DND-41 (cell line): ENCODE measurements around the gene ABCB9.

ENCODE experiments used
- ATAC-seq: fragments of 200-7000 bp; cut with Tn5 transposase; 3 replicates; pipeline ENCODE4 v1.9.1; 2021; ENCODE audit warnings: low read depth; ENCODE audit not compliant: insufficient read depth
- DNase-seq: peaks from one replicate; pipeline ENCODE4 v3.0.0-alpha.2; 2020
- H2AFZ ChIP-seq: 2 replicates; pipeline ENCODE4 v1.6.0; 2012; ENCODE audit warnings: low read depth, low read length
- H3K27ac ChIP-seq: 2 replicates; pipeline ENCODE4 v1.5.1; 2012; ENCODE audit warnings: low read length, inconsistent platforms
- H3K27me3 ChIP-seq: fragments of 200-600 bp; sonication (generic); 2 replicates; pipeline ENCODE4 v1.6.0; 2012; ENCODE audit warnings: low read length, mild to moderate bottlenecking, inconsistent platforms; ENCODE audit not compliant: insufficient read depth, poor library complexity
- H3K36me3 ChIP-seq: 2 replicates; pipeline ENCODE4 v1.5.1; 2012; ENCODE audit warnings: low read length, inconsistent platforms; ENCODE audit not compliant: insufficient read depth
- H3K4me1 ChIP-seq: 2 replicates; pipeline ENCODE4 v1.5.1; 2012; ENCODE audit warnings: mild to moderate bottlenecking, low read length; ENCODE audit not compliant: insufficient read depth
- H3K4me2 ChIP-seq: 2 replicates; pipeline ENCODE4 v1.6.0; 2012; ENCODE audit warnings: mild to moderate bottlenecking, moderate library complexity, low read length, inconsistent platforms; ENCODE audit not compliant: insufficient read depth
- H3K4me3 ChIP-seq, 2 experiments: fragments of 200-600 bp in 1 of 2; shearing (Covaris generic) in 1 of 2; 2 replicates each; pipeline ENCODE4 v1.5.1; 2012 to 2016; ENCODE audit warnings: inconsistent platforms in 2 of 2, low read length in 2 of 2, mild to moderate bottlenecking in 2 of 2, low read depth in 1 of 2, moderate library complexity in 1 of 2
- H3K79me2 ChIP-seq: 2 replicates; pipeline ENCODE4 v1.6.0; 2012; ENCODE audit warnings: low read length, inconsistent platforms; ENCODE audit not compliant: insufficient read depth
- H3K9ac ChIP-seq: 2 replicates; pipeline ENCODE4 v1.6.0; 2012; ENCODE audit warnings: low read depth, mild to moderate bottlenecking, inconsistent platforms, low read length, moderate library complexity
- H3K9me3 ChIP-seq: 2 replicates; pipeline ENCODE4 v1.5.1; 2012; ENCODE audit warnings: low read length, moderate library complexity, mild to moderate bottlenecking, inconsistent platforms; ENCODE audit not compliant: insufficient read depth, severe bottlenecking
- H4K20me1 ChIP-seq: 2 replicates; pipeline ENCODE4 v1.6.0; 2012; ENCODE audit warnings: low read length; ENCODE audit not compliant: insufficient read depth
- EZH2 ChIP-seq: IDR thresholded peaks from 3 replicates; pipeline ENCODE4 v1.6.1; 2012; ENCODE audit warnings: borderline replicate concordance, low read depth, mild to moderate bottlenecking, moderate library complexity, low read length, inconsistent platforms; ENCODE audit not compliant: severe bottlenecking
- TF ChIP-seq, protein P1 (sequence below): IDR thresholded peaks from 2 replicates; pipeline ENCODE4 v1.5.1; 2012; ENCODE audit warnings: borderline replicate concordance, low read length, moderate library complexity, mild to moderate bottlenecking; ENCODE audit not compliant: poor library complexity, severe bottlenecking; ENCODE audit errors: extremely low read depth

Gene ABCB9

DNA sequence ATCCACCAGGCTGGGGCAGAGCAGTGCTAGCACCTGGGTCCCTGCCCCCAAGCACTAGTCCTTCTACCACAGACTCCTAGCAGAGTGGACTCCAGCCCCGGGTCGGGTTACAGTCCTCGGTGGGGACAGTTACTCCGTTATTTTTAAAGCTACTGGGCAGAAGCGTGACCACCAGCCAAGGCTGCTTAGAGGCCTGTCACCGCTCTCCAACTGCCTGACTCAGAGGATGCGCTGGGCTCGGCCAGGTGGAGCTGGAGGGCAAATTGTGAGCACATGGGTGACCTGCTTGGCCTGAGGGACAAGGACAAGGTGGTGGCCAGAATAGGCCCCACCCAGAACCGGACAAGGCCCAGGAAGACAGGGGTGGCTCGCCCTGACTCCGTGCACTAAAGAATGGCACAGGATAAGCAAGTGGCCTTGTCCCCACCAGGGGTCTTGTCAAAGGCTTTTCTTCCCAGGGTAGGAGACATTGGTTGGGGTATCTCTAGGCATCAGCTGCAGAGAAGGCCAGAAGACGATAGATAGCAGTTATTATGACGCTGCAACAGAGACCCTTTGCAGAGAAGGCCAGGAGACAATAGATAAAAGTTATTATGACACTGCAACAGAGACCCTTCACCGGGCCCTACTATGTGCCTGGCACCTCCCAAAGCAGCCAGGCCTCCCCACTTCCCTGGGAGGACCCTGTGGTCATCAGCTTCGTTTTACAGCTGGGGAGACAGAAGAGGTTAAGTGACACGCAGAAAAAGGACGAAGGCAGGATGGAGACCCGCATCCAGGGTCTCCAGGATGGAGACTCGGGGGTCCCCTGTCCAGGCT lies 1.6 kb downstream of the ABCB9 start:
- H3K9me3 ChIP-seq = no peaks in the 10 kb centered on the region
- H4K20me1 ChIP-seq = 0 out of 2 replicates have a peak, but pooled peaks cover 6% of the 10 kb centered on the region
- no peak overlapping the region for H3K9ac ChIP-seq
- TF ChIP-seq, protein P1, sequence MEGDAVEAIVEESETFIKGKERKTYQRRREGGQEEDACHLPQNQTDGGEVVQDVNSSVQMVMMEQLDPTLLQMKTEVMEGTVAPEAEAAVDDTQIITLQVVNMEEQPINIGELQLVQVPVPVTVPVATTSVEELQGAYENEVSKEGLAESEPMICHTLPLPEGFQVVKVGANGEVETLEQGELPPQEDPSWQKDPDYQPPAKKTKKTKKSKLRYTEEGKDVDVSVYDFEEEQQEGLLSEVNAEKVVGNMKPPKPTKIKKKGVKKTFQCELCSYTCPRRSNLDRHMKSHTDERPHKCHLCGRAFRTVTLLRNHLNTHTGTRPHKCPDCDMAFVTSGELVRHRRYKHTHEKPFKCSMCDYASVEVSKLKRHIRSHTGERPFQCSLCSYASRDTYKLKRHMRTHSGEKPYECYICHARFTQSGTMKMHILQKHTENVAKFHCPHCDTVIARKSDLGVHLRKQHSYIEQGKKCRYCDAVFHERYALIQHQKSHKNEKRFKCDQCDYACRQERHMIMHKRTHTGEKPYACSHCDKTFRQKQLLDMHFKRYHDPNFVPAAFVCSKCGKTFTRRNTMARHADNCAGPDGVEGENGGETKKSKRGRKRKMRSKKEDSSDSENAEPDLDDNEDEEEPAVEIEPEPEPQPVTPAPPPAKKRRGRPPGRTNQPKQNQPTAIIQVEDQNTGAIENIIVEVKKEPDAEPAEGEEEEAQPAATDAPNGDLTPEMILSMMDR = no peak
- no peak for TF ChIP-seq EZH2
- H3K27me3 ChIP-seq = no peaks in the 10 kb centered on the region
- H3K4me2 ChIP-seq = 0 out of 2 replicates have a peak overlapping the region, but pooled peaks have one; percentile 19
- no peak overlapping the region for H3K27ac ChIP-seq
- no peaks in the 10 kb centered on the region for H3K79me2 ChIP-seq
- DNase-seq (no peak), ATAC-seq (no peak)
- H2AFZ ChIP-seq = no peak overlapping the region
- H3K36me3 ChIP-seq = 0 out of 2 replicates have a peak, but pooled peaks cover 4% of the 10 kb centered on the region
- H3K4me1 ChIP-seq = peaks cover 16% of the 10 kb centered on the region
- no peak overlapping the region for H3K4me3 ChIP-seq

DNA sequence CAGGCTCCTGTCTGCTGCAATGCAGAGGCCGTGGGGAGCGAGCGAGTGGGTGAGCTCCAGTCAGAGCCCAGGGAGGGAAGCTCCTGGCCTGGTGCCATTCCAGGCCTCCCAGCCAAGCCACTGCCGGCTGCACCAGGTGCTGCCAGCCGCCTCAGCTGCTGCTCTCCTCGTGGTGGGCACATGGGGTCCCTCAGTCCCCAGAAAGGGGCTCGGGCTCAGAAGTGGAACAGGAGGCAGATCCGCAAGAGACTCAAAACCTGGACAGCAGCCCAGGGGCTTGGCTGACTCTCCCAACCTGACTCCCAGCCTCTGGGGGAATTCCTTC lies 2.4 kb downstream of the ABCB9 start:
- DNase-seq (no peak), ATAC-seq (no peak)
- H3K9ac ChIP-seq = no peak overlapping the region
- no peak overlapping the region for H2AFZ ChIP-seq
- no peak overlapping the region for H3K27ac ChIP-seq
- no peak for TF ChIP-seq EZH2
- TF ChIP-seq, protein P1 = no peak
- H3K79me2 ChIP-seq = no peaks in the 10 kb centered on the region
- H3K4me1 ChIP-seq = peaks cover 16% of the 10 kb centered on the region
- H3K4me2 ChIP-seq = no peak overlapping the region
- H4K20me1 ChIP-seq = 0 out of 2 replicates have a peak, but pooled peaks cover 6% of the 10 kb centered on the region
- H3K4me3 ChIP-seq = no peak overlapping the region
- 0 out of 2 replicates have a peak, but pooled peaks cover 4% of the 10 kb centered on the region for H3K36me3 ChIP-seq
- no peaks in the 10 kb centered on the region for H3K9me3 ChIP-seq
- H3K27me3 ChIP-seq = no peaks in the 10 kb centered on the region

DNA sequence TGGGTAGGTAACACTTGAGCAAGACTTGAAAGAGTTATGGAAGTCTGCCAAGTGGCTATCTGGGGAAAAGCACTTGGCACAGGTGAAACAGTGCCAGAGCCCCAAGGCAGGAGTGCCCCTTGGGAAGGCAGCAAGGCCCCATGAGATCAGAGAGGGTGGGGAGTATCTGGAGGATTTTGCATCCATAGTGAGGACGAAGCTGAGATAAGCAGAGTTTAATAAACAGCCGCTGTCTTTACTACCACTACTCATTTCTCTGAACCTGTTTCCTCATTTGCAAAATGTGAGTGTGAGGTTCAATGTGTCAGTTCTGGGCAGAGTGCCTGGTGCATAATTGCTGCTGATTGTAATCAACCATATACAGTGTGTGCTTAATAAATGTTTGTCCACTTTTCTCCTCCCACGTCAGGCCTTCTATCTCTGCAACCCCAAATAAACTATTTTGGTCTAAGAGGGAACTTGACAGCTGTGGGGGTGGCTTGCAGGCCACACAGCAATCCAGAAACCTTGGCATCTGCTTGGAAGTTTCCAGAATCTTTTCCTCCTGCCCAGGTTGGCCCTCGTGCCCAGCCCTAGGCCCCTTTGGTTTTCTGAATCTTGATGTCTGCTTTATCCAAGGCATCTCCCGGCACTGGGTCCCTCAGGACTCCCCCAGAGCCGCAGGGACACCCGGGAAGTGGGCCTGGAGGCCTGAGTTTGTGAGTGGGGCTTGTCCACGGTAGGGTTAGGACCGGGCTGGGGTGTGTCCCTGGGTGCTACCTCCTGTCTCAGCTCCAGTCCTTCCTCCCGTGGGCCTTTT lies 4.5 kb downstream of the ABCB9 start:
- no peak overlapping the region for H3K9ac ChIP-seq
- peaks cover 16% of the 10 kb centered on the region for H3K4me1 ChIP-seq
- TF ChIP-seq EZH2 = no peak
- TF ChIP-seq, protein P1 = no peak
- no peak overlapping the region for H3K4me3 ChIP-seq
- H2AFZ ChIP-seq = no peak overlapping the region
- H3K9me3 ChIP-seq = no peaks in the 10 kb centered on the region
- no peak overlapping the region for H3K27ac ChIP-seq
- H4K20me1 ChIP-seq = 0 out of 2 replicates have a peak, but pooled peaks cover 6% of the 10 kb centered on the region
- 0 out of 2 replicates have a peak, but pooled peaks cover 4% of the 10 kb centered on the region for H3K36me3 ChIP-seq
- no peak for ATAC-seq
- no peaks in the 10 kb centered on the region for H3K79me2 ChIP-seq
- DNase-seq = no peak
- H3K4me2 ChIP-seq = no peak overlapping the region
- H3K27me3 ChIP-seq = no peaks in the 10 kb centered on the region
